ENCODE results near the gene ACTRT2.
A peak's percentile ranks its signal among the peaks of the same experiment; 100 is the strongest.

GRCh38 chr1:3066250-3066711 is 45.0 kb downstream of the ACTRT2 start:
- no peak for TF ChIP-seq SIN3A (conservative IDR thresholded peaks at IDR 0.05 in 1 of 2, IDR thresholded peaks at IDR 0.05 in 1 of 2; ENCODE audit: low read depth in 1 of 2, low read length in 2 of 2)
- TF ChIP-seq CTCF (IDR thresholded peaks at IDR 0.05; ENCODE audit: control extremely low read depth in 1 of 3, insufficient read depth in 1 of 3, low read depth in 1 of 3, low read length in 3 of 3): peak; percentile 62 to 65 (median 64)
- TF ChIP-seq POLR2AphosphoS5 (IDR thresholded peaks at IDR 0.05; ENCODE audit: low read depth, low read length): no peak

Data from H1 (cell line).